GM12872 (cell line): ENCODE measurements around the gene WNT7B.

Experiments used
- TF ChIP-seq, protein P1 (sequence below): IDR thresholded peaks from 3 replicates; pipeline ENCODE4 v1.5.1; 2011; ENCODE audit warnings: low read depth, mild to moderate bottlenecking, low read length, moderate library complexity; ENCODE audit not compliant: insufficient read depth

Gene WNT7B

DNA sequence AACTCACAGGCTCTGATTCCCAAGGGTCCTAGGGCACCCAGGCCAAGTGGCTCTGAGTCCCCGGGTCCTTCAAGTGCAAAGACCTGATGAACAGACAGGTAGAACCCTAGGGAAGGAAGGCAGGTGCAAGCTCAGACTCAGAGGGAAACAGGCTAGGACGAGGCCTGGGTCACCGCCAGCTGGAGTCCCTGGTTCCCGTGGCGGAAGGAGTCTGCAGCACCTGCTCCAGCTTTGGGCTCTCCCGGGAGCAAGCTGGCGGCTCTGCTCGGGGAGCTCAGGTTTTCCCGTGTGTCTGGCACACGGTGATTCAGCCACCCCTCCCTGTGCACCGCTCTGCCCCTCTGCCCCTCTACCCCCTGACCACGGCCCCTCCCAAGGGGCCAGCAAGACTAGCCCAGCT lies 59.8 kb downstream of the WNT7B start:
- TF ChIP-seq, protein P1, sequence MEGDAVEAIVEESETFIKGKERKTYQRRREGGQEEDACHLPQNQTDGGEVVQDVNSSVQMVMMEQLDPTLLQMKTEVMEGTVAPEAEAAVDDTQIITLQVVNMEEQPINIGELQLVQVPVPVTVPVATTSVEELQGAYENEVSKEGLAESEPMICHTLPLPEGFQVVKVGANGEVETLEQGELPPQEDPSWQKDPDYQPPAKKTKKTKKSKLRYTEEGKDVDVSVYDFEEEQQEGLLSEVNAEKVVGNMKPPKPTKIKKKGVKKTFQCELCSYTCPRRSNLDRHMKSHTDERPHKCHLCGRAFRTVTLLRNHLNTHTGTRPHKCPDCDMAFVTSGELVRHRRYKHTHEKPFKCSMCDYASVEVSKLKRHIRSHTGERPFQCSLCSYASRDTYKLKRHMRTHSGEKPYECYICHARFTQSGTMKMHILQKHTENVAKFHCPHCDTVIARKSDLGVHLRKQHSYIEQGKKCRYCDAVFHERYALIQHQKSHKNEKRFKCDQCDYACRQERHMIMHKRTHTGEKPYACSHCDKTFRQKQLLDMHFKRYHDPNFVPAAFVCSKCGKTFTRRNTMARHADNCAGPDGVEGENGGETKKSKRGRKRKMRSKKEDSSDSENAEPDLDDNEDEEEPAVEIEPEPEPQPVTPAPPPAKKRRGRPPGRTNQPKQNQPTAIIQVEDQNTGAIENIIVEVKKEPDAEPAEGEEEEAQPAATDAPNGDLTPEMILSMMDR: no peak

GRCh38 chr22:45916515-45916914 lies 60.4 kb downstream of the WNT7B start:
- TF ChIP-seq, protein P1: no peak

- TF ChIP-seq, protein P1: no peak
Observed at GRCh38 chr22:45915841-45916240, 61.1 kb downstream of the WNT7B start.

GRCh38 chr22:45915151-45915550 lies 61.8 kb downstream of the WNT7B start:
- TF ChIP-seq, protein P1: no peak

DNA sequence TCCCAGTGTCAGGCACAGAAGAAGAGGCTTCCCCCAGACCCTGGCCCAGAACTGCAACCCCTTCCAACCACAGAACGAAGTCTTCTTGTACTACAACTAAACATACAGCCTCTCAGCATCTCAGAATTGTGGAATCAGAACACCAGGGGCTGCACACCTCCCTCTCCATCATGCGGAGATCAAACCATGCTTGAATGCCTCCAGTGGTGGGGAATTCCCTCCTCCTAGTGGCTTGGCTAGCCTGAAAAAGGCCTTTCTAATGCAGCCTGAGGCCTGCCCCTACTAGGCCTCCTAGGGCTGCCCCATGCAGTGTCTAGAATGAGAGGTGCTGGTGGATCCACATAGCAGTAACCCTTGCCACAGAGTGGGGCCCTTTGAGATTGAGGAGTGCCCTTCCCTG lies 62.7 kb downstream of the WNT7B start:
- TF ChIP-seq, protein P1: no peak

DNA sequence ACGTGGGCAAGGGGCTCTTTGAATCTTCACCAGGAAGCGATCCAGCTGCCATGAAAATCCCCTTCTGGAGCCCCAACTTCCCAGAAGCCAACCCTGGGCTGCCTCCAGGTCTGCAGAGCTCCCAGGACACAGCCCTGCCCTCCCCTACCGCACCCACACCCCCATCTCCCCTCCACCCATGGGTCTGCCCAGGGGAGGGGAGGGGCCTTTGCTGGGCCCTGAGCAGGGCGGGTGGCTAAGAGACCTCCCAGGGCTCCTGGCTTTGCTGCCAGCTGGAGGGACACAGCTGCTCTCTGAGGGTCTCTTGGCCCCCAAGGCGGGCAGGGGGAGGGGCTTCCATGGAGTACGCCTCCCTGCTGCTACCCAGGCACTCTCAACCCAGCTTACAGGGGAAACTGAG lies 64.1 kb downstream of the WNT7B start:
- TF ChIP-seq, protein P1: no peak

- TF ChIP-seq, protein P1: no peak
Observed at GRCh38 chr22:45911601-45912271, 65.2 kb downstream of the WNT7B start.
